H9 (cell line): ENCODE data around the gene RAP1GDS1. TPM values are rescaled to one million over a fixed set of nuclear protein-coding genes. Genes with fewer than 3 reads are reported as not detected.

Source experiments
- DNase-seq: peaks from one replicate; pipeline ENCODE4 v3.0.0-alpha.2; 2017
- H2AFZ ChIP-seq: one replicate; pipeline ENCODE4 v1.6.1; 2013; ENCODE audit warnings: mild to moderate bottlenecking, low read length, control low read depth, moderate library complexity
- H2AK5ac ChIP-seq: 2 replicates; pipeline ENCODE4 v1.6.1; 2013; ENCODE audit warnings: low read length, control low read depth, mixed read lengths; ENCODE audit not compliant: insufficient read length
- H2BK120ac ChIP-seq: one replicate; pipeline ENCODE4 v1.6.1; 2013; ENCODE audit warnings: low read depth, mild to moderate bottlenecking, low read length, control low read depth, inconsistent platforms; ENCODE audit not compliant: poor library complexity, severe bottlenecking
- H2BK12ac ChIP-seq: 2 replicates; pipeline ENCODE4 v1.6.1; 2013; ENCODE audit warnings: low read length, control low read depth, mixed read lengths, low read depth; ENCODE audit not compliant: insufficient read length
- H2BK15ac ChIP-seq: 2 replicates; pipeline ENCODE4 v1.6.1; 2013; ENCODE audit warnings: low read depth, low read length, control low read depth
- H2BK20ac ChIP-seq: one replicate; pipeline ENCODE4 v1.6.1; 2013; ENCODE audit warnings: low read depth, mild to moderate bottlenecking, low read length, control low read depth, inconsistent platforms; ENCODE audit not compliant: poor library complexity, severe bottlenecking
- H2BK5ac ChIP-seq: 2 replicates; pipeline ENCODE4 v1.6.1; 2013; ENCODE audit warnings: low read length, control low read depth, mixed read lengths; ENCODE audit not compliant: insufficient read length
- H3K14ac ChIP-seq: 2 replicates; pipeline ENCODE4 v1.6.1; 2013; ENCODE audit warnings: low read length, control low read depth; ENCODE audit not compliant: insufficient read depth
- H3K18ac ChIP-seq: 2 replicates; pipeline ENCODE4 v1.6.1; 2013; ENCODE audit warnings: low read depth, mild to moderate bottlenecking, mixed read lengths, low read length, control low read depth; ENCODE audit not compliant: insufficient read length
- H3K23ac ChIP-seq: 2 replicates; pipeline ENCODE4 v1.6.1; 2013; ENCODE audit warnings: low read length, control low read depth, mixed read lengths, low read depth; ENCODE audit not compliant: insufficient read length
- H3K23me2 ChIP-seq: 2 replicates; pipeline ENCODE4 v1.6.1; 2013; ENCODE audit warnings: low read depth, mild to moderate bottlenecking, mixed read lengths, low read length, control low read depth; ENCODE audit not compliant: insufficient read length, poor library complexity, severe bottlenecking
- H3K27ac ChIP-seq: 2 replicates; pipeline ENCODE4 v1.5.1; 2013; ENCODE audit warnings: low read length, control low read depth, mixed read lengths, low read depth; ENCODE audit not compliant: insufficient read length
- H3K27me3 ChIP-seq: 2 replicates; pipeline ENCODE4 v1.6.1; 2013; ENCODE audit warnings: low read length, control low read depth, inconsistent platforms; ENCODE audit not compliant: insufficient read depth
- H3K4ac ChIP-seq: 2 replicates; pipeline ENCODE4 v1.6.1; 2013; ENCODE audit warnings: low read depth, mild to moderate bottlenecking, control low read depth, inconsistent platforms, low read length, moderate library complexity
- H3K4me1 ChIP-seq: 2 replicates; pipeline ENCODE4 v1.6.1; 2013; ENCODE audit warnings: low read length, control low read depth, inconsistent platforms; ENCODE audit not compliant: insufficient read depth
- H3K4me2 ChIP-seq: 2 replicates; pipeline ENCODE4 v1.6.1; 2013; ENCODE audit warnings: low read length, control low read depth, mixed read lengths; ENCODE audit not compliant: insufficient read length, insufficient read depth
- H3K56ac ChIP-seq: 2 replicates; pipeline ENCODE4 v1.6.1; 2013; ENCODE audit warnings: low read depth, mild to moderate bottlenecking, mixed read lengths, low read length, control low read depth; ENCODE audit not compliant: insufficient read length
- H3K79me1 ChIP-seq: 2 replicates; pipeline ENCODE4 v1.6.1; 2013; ENCODE audit warnings: low read depth, mild to moderate bottlenecking, moderate library complexity, low read length, control low read depth, inconsistent platforms; ENCODE audit not compliant: insufficient read depth, poor library complexity, severe bottlenecking
- H3K79me2 ChIP-seq: 2 replicates; pipeline ENCODE4 v1.6.1; 2013; ENCODE audit warnings: low read length, control low read depth, inconsistent platforms; ENCODE audit not compliant: insufficient read depth
- H3K9ac ChIP-seq: 2 replicates; pipeline ENCODE4 v1.6.1; 2013; ENCODE audit warnings: low read length, control low read depth, mixed read lengths; ENCODE audit not compliant: insufficient read length; ENCODE audit errors: extremely low read depth
- H3K9me3 ChIP-seq: one replicate; pipeline ENCODE4 v1.6.1; 2013; ENCODE audit warnings: low read depth, low read length, inconsistent platforms; ENCODE audit not compliant: control insufficient read depth
- H3T11ph ChIP-seq: one replicate; pipeline ENCODE4 v1.6.1; 2013; ENCODE audit warnings: mild to moderate bottlenecking, low read length, control low read depth, inconsistent platforms
- H4K20me1 ChIP-seq: one replicate; pipeline ENCODE4 v1.6.1; 2013; ENCODE audit not compliant: control insufficient read depth, insufficient read length, insufficient read depth
- H4K5ac ChIP-seq: 2 replicates; pipeline ENCODE4 v1.6.1; 2013; ENCODE audit warnings: low read depth, mild to moderate bottlenecking, mixed read lengths, low read length, control low read depth; ENCODE audit not compliant: insufficient read length
- H4K8ac ChIP-seq: replicated peaks from 2 replicates; pipeline ENCODE4 v1.6.1; 2013; ENCODE audit warnings: low read length, control low read depth, mixed read lengths, low read depth; ENCODE audit not compliant: insufficient read length
- H4K91ac ChIP-seq: 2 replicates; pipeline ENCODE4 v1.6.1; 2013; ENCODE audit warnings: low read depth, mild to moderate bottlenecking, moderate library complexity, mixed read lengths, low read length, control low read depth; ENCODE audit not compliant: insufficient read length
- H3K27ac Mint-ChIP-seq, 3 experiments: 2 replicates in 2 of 3; 3 replicates in 1 of 3; pipeline ENCODE4 v1.8.0; 2020 to 2021; ENCODE audit warnings: mixed read lengths in 3 of 3, mild to moderate bottlenecking in 1 of 3, moderate library complexity in 1 of 3
- H3K27me3 Mint-ChIP-seq: 2 replicates; pipeline ENCODE4 v1.8.0; 2021; ENCODE audit warnings: low read depth, mild to moderate bottlenecking, moderate library complexity, mixed read lengths
- H3K36me3 Mint-ChIP-seq, 3 experiments: 2 replicates in 2 of 3; 3 replicates in 1 of 3; pipeline ENCODE4 v1.8.0; 2020 to 2021; ENCODE audit warnings: low read depth in 3 of 3, mixed read lengths in 3 of 3; ENCODE audit not compliant: insufficient read depth in 1 of 3
- H3K4me1 Mint-ChIP-seq, 2 experiments: 2 replicates each; pipeline ENCODE4 v1.8.0; 2020; ENCODE audit warnings: mixed read lengths in 2 of 2
- H3K4me3 Mint-ChIP-seq, 2 experiments: 2 replicates in 1 of 2; 3 replicates in 1 of 2; pipeline ENCODE4 v1.8.0; 2020 to 2021; ENCODE audit warnings: mild to moderate bottlenecking in 2 of 2, mixed read lengths in 2 of 2, moderate library complexity in 1 of 2
- H3K9me3 Mint-ChIP-seq, 2 experiments: 2 replicates in 1 of 2; 3 replicates in 1 of 2; pipeline ENCODE4 v1.8.0; 2020; ENCODE audit warnings: mild to moderate bottlenecking in 2 of 2, mixed read lengths in 2 of 2, moderate library complexity in 1 of 2
- CTCF ChIP-seq: fragments of 200-600 bp; sonication (generic); conservative IDR thresholded peaks from 3 replicates; pipeline ENCODE4 v1.8.0; 2021; ENCODE audit warnings: antibody characterized with exemption, mild to moderate bottlenecking
- WGBS: extraction: QIAGEN DNeasy Blood & Tissue Kit; methylation state at CpG from one replicate; pipeline ENCODE4 v1.1.7; 2013; ENCODE audit warnings: missing lambda C conversion rate, low lambda C conversion rate, mixed read lengths; ENCODE audit not compliant: insufficient read length; ENCODE audit errors: extremely low coverage; 5-methylcytosine and 5-hydroxymethylcytosine counted together
- total RNA-seq: library from RNA; stranded (reverse); gene quantifications from 2 replicates; pipeline ENCODE4 v1.2.1, GENCODE V29; 2021

The RAP1GDS1 gene
- total RNA-seq, 1 experiment from 2014 or later: 25.2 TPM

- no peak overlapping the region for H2AK5ac ChIP-seq
- no peak overlapping the region for H3K56ac ChIP-seq
- peaks cover 10 to 28% (median 26%) of the 10 kb centered on the region in 3 experiments for H3K36me3 Mint-ChIP-seq
- no peak overlapping the region for H2BK120ac ChIP-seq
- H3K9ac ChIP-seq: no peak overlapping the region
- no peak overlapping the region for H2BK5ac ChIP-seq
- H3K23me2 ChIP-seq: no peaks in the 10 kb centered on the region
- H2AFZ ChIP-seq: no peak overlapping the region
- H4K20me1 ChIP-seq: no peaks in the 10 kb centered on the region
- H3K27ac ChIP-seq: no peak overlapping the region
- H3K27ac Mint-ChIP-seq: no peak overlapping the region
- no peaks in the 10 kb centered on the region for H3K79me2 ChIP-seq
- no peak overlapping the region for H4K91ac ChIP-seq
- no peak overlapping the region for H2BK12ac ChIP-seq
- DNase-seq: no peak
- H3K23ac ChIP-seq: no peak overlapping the region
- no peaks in the 10 kb centered on the region for H3K79me1 ChIP-seq
- no CpG with 5 or more reads among the region's 1 CpG for WGBS
- no peaks in the 10 kb centered on the region for H3K27me3 ChIP-seq
- no peak overlapping the region for H2BK15ac ChIP-seq
- no peaks in the 10 kb centered on the region for H3K4me1 ChIP-seq
- no peak overlapping the region for H4K5ac ChIP-seq
- no peak overlapping the region for H2BK20ac ChIP-seq
- no peak overlapping the region for H3K4me3 Mint-ChIP-seq
- H3K27me3 Mint-ChIP-seq: no peaks in the 10 kb centered on the region; the same call in 1 of the 2 replicates
- H3K18ac ChIP-seq: no peak overlapping the region
- no peak overlapping the region for H3K14ac ChIP-seq
- H3K4me2 ChIP-seq: no peak overlapping the region
- H3T11ph ChIP-seq: no peak overlapping the region
- no peaks in the 10 kb centered on the region for H3K4me1 Mint-ChIP-seq
- H3K4ac ChIP-seq: no peak overlapping the region
- no peak for TF ChIP-seq CTCF
- H3K9me3 ChIP-seq: no peaks in the 10 kb centered on the region
- H4K8ac ChIP-seq: no peak overlapping the region
- peaks cover 4 to 13% of the 10 kb centered on the region in 2 experiments; a peak in 4 of 5 replicates for H3K9me3 Mint-ChIP-seq
Observed at GRCh38 chr4:98394134-98394533, 132.9 kb downstream of the RAP1GDS1 start.
